Loucy (cell line): ENCODE data around the gene MBNL2.

Source experiments
- H2AFZ ChIP-seq: fragments of 200-600 bp; sonication (generic); 2 replicates; pipeline ENCODE4 v1.6.0; 2016; ENCODE audit warnings: antibody characterized with exemption, mild to moderate bottlenecking, low read length, moderate library complexity
- H3F3A ChIP-seq: fragments of 200-600 bp; 2 replicates; pipeline ENCODE4 v1.6.0; 2016; ENCODE audit warnings: antibody characterized with exemption, low read depth, mild to moderate bottlenecking
- H3K27me3 ChIP-seq: fragments of 200-600 bp; sonication (generic); 2 replicates; pipeline ENCODE4 v1.6.1; 2014; ENCODE audit warnings: low read length, mild to moderate bottlenecking; ENCODE audit not compliant: insufficient read depth, poor library complexity, severe bottlenecking
- H3K36me3 ChIP-seq: fragments of 200-600 bp; sonication (generic); 2 replicates; pipeline ENCODE4 v1.6.1; 2016; ENCODE audit warnings: low read length; ENCODE audit not compliant: insufficient read depth
- H3K4me1 ChIP-seq: fragments of 200-600 bp; sonication (generic); 2 replicates; pipeline ENCODE4 v1.5.1; 2014; ENCODE audit warnings: low read length, mild to moderate bottlenecking; ENCODE audit not compliant: insufficient read depth, poor library complexity, severe bottlenecking
- H3K4me2 ChIP-seq: fragments of 200-600 bp; sonication (generic); 2 replicates; pipeline ENCODE4 v1.6.0; 2014; ENCODE audit warnings: antibody characterized with exemption, low read length, low read depth, mild to moderate bottlenecking; ENCODE audit not compliant: poor library complexity, severe bottlenecking
- H3K4me3 ChIP-seq: fragments of 200-600 bp; sonication (generic); 2 replicates; pipeline ENCODE4 v1.5.1; 2014; ENCODE audit warnings: low read length, mild to moderate bottlenecking, mixed read lengths; ENCODE audit not compliant: poor library complexity, severe bottlenecking
- H3K79me2 ChIP-seq: fragments of 200-600 bp; sonication (generic); 2 replicates; pipeline ENCODE4 v1.6.1; 2014; ENCODE audit warnings: low read length; ENCODE audit not compliant: insufficient read depth
- H3K9ac ChIP-seq: fragments of 200-600 bp; sonication (generic); 2 replicates; pipeline ENCODE4 v1.6.0; 2014; ENCODE audit warnings: mild to moderate bottlenecking, low read depth, low read length, moderate library complexity; ENCODE audit not compliant: poor library complexity, severe bottlenecking
- H3K9me2 ChIP-seq: fragments of 200-600 bp; sonication (generic); replicated peaks from 2 replicates; pipeline ENCODE4 v1.6.1; 2016; ENCODE audit warnings: low read depth, low read length, mixed read lengths
- H3K9me3 ChIP-seq: fragments of 200-600 bp; sonication (generic); 2 replicates; pipeline ENCODE4 v1.6.1; 2014; ENCODE audit warnings: mild to moderate bottlenecking, antibody characterized with exemption, low read length, low read depth; ENCODE audit not compliant: insufficient read depth
- H4K20me1 ChIP-seq: fragments of 200-600 bp; sonication (generic); 2 replicates; pipeline ENCODE4 v1.6.0; 2014; ENCODE audit warnings: antibody characterized with exemption, low read length, mild to moderate bottlenecking; ENCODE audit not compliant: insufficient read depth, poor library complexity, severe bottlenecking
- CTCF ChIP-seq: fragments of 200-600 bp; sonication (generic); conservative IDR thresholded peaks from 2 replicates; pipeline ENCODE4 v1.5.1; 2014; ENCODE audit warnings: mild to moderate bottlenecking, antibody characterized with exemption, low read length
- EZH2phosphoT487 ChIP-seq: fragments of 200-600 bp; IDR thresholded peaks from 2 replicates; pipeline ENCODE4 v1.6.1; 2018; ENCODE audit warnings: antibody characterized with exemption, mild to moderate bottlenecking, moderate library complexity, borderline replicate concordance

MBNL2 gene

GRCh38 chr13:97231829-97232196, 9.7 kb downstream of the MBNL2 start:
- Histone ChIP-seq H3K36me3 (no peaks in the 10 kb centered on the region), H3K4me2 (no peak overlapping the region), H3F3A (peaks cover 8% of the 10 kb centered on the region), H3K79me2 (peaks cover 12% of the 10 kb centered on the region; the same call in 1 of the 2 replicates), H3K27me3 (no peaks in the 10 kb centered on the region), H4K20me1 (no peaks in the 10 kb centered on the region), H3K9me2 (no peaks in the 10 kb centered on the region), H3K4me1 (peaks cover 16% of the 10 kb centered on the region), H3K4me3 (no peak overlapping the region), H3K9ac (no peak overlapping the region), H2AFZ (no peak overlapping the region), H3K9me3 (no peaks in the 10 kb centered on the region)
- no peak for TF ChIP-seq EZH2phosphoT487
- no peak for TF ChIP-seq CTCF

GRCh38 chr13:97233499-97233898, 11.4 kb downstream of the MBNL2 start:
- no peaks in the 10 kb centered on the region for H3K9me3 ChIP-seq
- no peaks in the 10 kb centered on the region for H3K36me3 ChIP-seq
- TF ChIP-seq CTCF (no peak), EZH2phosphoT487 (no peak)
- H3K4me1 ChIP-seq: peaks cover 7% of the 10 kb centered on the region
- no peak overlapping the region for H3K9ac ChIP-seq
- no peaks in the 10 kb centered on the region for H3F3A ChIP-seq
- no peaks in the 10 kb centered on the region for H3K9me2 ChIP-seq
- no peak overlapping the region for H2AFZ ChIP-seq
- H3K4me2 ChIP-seq: no peak overlapping the region
- no peak overlapping the region for H3K4me3 ChIP-seq
- peaks cover 6% of the 10 kb centered on the region; the same call in 1 of the 2 replicates for H3K79me2 ChIP-seq
- no peaks in the 10 kb centered on the region for H4K20me1 ChIP-seq
- no peaks in the 10 kb centered on the region for H3K27me3 ChIP-seq

GRCh38 chr13:97234236-97234635, 12.1 kb downstream of the MBNL2 start:
- Histone ChIP-seq H3K4me1 (peaks cover 7% of the 10 kb centered on the region), H3K9ac (no peak overlapping the region), H2AFZ (no peak overlapping the region), H3K27me3 (no peaks in the 10 kb centered on the region), H3F3A (no peaks in the 10 kb centered on the region), H3K9me3 (no peaks in the 10 kb centered on the region), H3K36me3 (no peaks in the 10 kb centered on the region), H3K79me2 (peaks cover 6% of the 10 kb centered on the region; the same call in 1 of the 2 replicates), H3K4me3 (no peak overlapping the region), H3K9me2 (no peaks in the 10 kb centered on the region), H4K20me1 (no peaks in the 10 kb centered on the region), H3K4me2 (no peak overlapping the region)
- TF ChIP-seq EZH2phosphoT487: no peak
- no peak for TF ChIP-seq CTCF
